Colonic mucosa (tissue), 4 donors: Measurements from ENCODE around the gene MYH11. TPM values are rescaled to one million over a fixed set of nuclear protein-coding genes. Genes with fewer than 3 reads are reported as not detected.

Experiments used
- DNase-seq: peaks from one replicate; pipeline ENCODE4 v3.0.0-alpha.2; 2020
- H3K27ac ChIP-seq: fragments of 200-600 bp; one replicate; pipeline ENCODE4 v1.8.0; 2021
- H3K27me3 ChIP-seq: fragments of 200-600 bp; one replicate; pipeline ENCODE4 v1.8.0; 2021
- H3K36me3 ChIP-seq: fragments of 200-600 bp; one replicate; pipeline ENCODE4 v1.8.0; 2021
- H3K4me1 ChIP-seq: fragments of 200-600 bp; one replicate; pipeline ENCODE4 v1.8.0; 2021; ENCODE audit warnings: mild to moderate bottlenecking
- H3K4me3 ChIP-seq: fragments of 200-600 bp; one replicate; pipeline ENCODE4 v1.8.0; 2021
- H3K9ac ChIP-seq, 2 donors: one replicate each; pipeline ENCODE4 v1.7.0; 2013; ENCODE audit warnings: control low read depth in 2 of 2, low read depth in 2 of 2, low read length in 2 of 2
- H3K9me3 ChIP-seq: fragments of 200-600 bp; one replicate; pipeline ENCODE4 v1.8.0; 2021
- CTCF ChIP-seq: fragments of 200-600 bp; IDR thresholded peaks from one replicate; pipeline ENCODE4 v1.8.0; 2022; ENCODE audit warnings: antibody characterized with exemption, mild to moderate bottlenecking
- intact Hi-C: fragments of 100-400 bp; cut with DNase I; formaldehyde crosslinking; loops from one replicate; pipeline ENCODE4 v1.14.1; 2022
- total RNA-seq, 2 donors: library from RNA; stranded (reverse); fragmentation: NEBNext Ultra II Directional in 1 of 2; extraction: Animal tissue kit (Norgen Biotek cat#: 25700) in 1 of 2; gene quantifications; one replicate each; pipeline ENCODE4 v1.2.1, GENCODE V29; 2021
- donor health status: healthy.
- donor health status: DM: no; HTN: no; CAD: no.
- donor health status: DM: no; HTN: no; CAD: no.

The MYH11 gene
- total RNA-seq, result 100 to 1,000 TPM in 1 of 2 donors, 10 to 100 TPM in 1; 30.0 to 770 TPM

GRCh38 chr16:15856901-15857698, at the start of gene MYH11:
MYH11 (minus strand) TSS chr16:15857028; CDS start chr16:15838252, 18,776 bp downstream.
- TF ChIP-seq CTCF, result no peak
- no peaks in the 10 kb centered on the region for H3K9me3 ChIP-seq
- H3K9ac ChIP-seq, result peak within 1 kb of the TSS in 1 of 2 donors; percentile 32
- peak within 1 kb of the TSS; percentile 24 for H3K27ac ChIP-seq
- peaks cover 21% of the 10 kb centered on the region for H3K27me3 ChIP-seq
- intact Hi-C loops, result no loop called here
- H3K4me3 ChIP-seq, result peak within 1 kb of the TSS; percentile 24
- H3K4me1 ChIP-seq, result no peaks in the 10 kb centered on the region
- no peak for DNase-seq
- no peaks in the 10 kb centered on the region for H3K36me3 ChIP-seq

GRCh38 chr16:15906439-15906838, 49.6 kb upstream of the MYH11 start:
- Histone ChIP-seq H3K9ac (no peak overlapping the region), H3K27me3 (no peaks in the 10 kb centered on the region), H3K4me3 (no peak overlapping the region), H3K27ac (no peak overlapping the region), H3K4me1 (no peaks in the 10 kb centered on the region), H3K9me3 (no peaks in the 10 kb centered on the region), H3K36me3 (no peaks in the 10 kb centered on the region)
- DNase-seq, result no peak
- intact Hi-C loops, result no loop called here
- TF ChIP-seq CTCF, result no peak

- H3K9ac ChIP-seq, result no peak overlapping the region
- no peaks in the 10 kb centered on the region for H3K9me3 ChIP-seq
- no peaks in the 10 kb centered on the region for H3K36me3 ChIP-seq
- H3K4me1 ChIP-seq, result no peaks in the 10 kb centered on the region
- intact Hi-C loops, result no loop called here
- no peaks in the 10 kb centered on the region for H3K27me3 ChIP-seq
- TF ChIP-seq CTCF, result no peak
- no peak overlapping the region for H3K4me3 ChIP-seq
- no peak for DNase-seq
- no peak overlapping the region for H3K27ac ChIP-seq
Observed at GRCh38 chr16:15903960-15904359, 47.1 kb upstream of the MYH11 start.

- intact Hi-C loops, result no loop called here
- Histone ChIP-seq H3K27me3 (no peaks in the 10 kb centered on the region), H3K4me1 (no peaks in the 10 kb centered on the region), H3K4me3 (no peak overlapping the region), H3K27ac (no peak overlapping the region), H3K36me3 (no peaks in the 10 kb centered on the region), H3K9me3 (no peaks in the 10 kb centered on the region), H3K9ac (no peak overlapping the region)
- DNase-seq, result no peak
- TF ChIP-seq CTCF, result no peak
Observed at GRCh38 chr16:15900901-15901500, 44.2 kb upstream of the MYH11 start.

- DNase-seq, result no peak
- intact Hi-C loops, result no loop called here
- Histone ChIP-seq H3K9me3 (no peaks in the 10 kb centered on the region), H3K9ac (no peak overlapping the region), H3K4me3 (no peak overlapping the region), H3K4me1 (no peaks in the 10 kb centered on the region), H3K36me3 (no peaks in the 10 kb centered on the region), H3K27me3 (no peaks in the 10 kb centered on the region), H3K27ac (no peak overlapping the region)
- TF ChIP-seq CTCF, result no peak
Observed at GRCh38 chr16:15900357-15900756, 43.5 kb upstream of the MYH11 start.
